Measurements from ENCODE around the gene EEF1G. TPM values are rescaled to one million over a fixed set of nuclear protein-coding genes. Genes with fewer than 3 reads are reported as not detected.
"Not testable (repeated sequence)": the region's sequence is repeated elsewhere in the genome, so short reads cannot be mapped to it uniquely, and the experiment has no call there.

The EEF1G gene
- 1,000 to 10,000 TPM; 1,334 to 1,814 (median 1,607) TPM for total RNA-seq

- peak; percentile 99 for DNase-seq
- Histone ChIP-seq H3K4me1 (peaks cover 11 to 29% of the 10 kb centered on the region in 2 donors), H3K9me3 (no peaks in the 10 kb centered on the region), H3K36me3 (peaks cover 38 to 39% of the 10 kb centered on the region in 2 donors), H3K4me3 (replicated peaks in 1 of 3) (peak within 1 kb of the TSS; percentile 56 to 81 (median 73)), H3K27ac (peak within 1 kb of the TSS; percentile 90 to 100 (median 94)), H3K27me3 (no peaks in the 10 kb centered on the region)
- no peak for TF ChIP-seq CTCF (IDR thresholded peaks at IDR 0.05)
- TF ChIP-seq POLR2A (IDR thresholded peaks at IDR 0.05), result peak in 1 of 2 donors; percentile 95
- intact Hi-C loops (cut with DNase I), result no loop called here
- 0 to 1% methylated on average over 34 to 46 of the region's 46 CpGs for WGBS, 2 donors
Observed at GRCh38 chr11:62573592-62574362, at the start of gene EEF1G. Gene EEF1G (minus strand): TSS chr11:62573891. CDS start chr11:62573842, 49 bp downstream.

DNA sequence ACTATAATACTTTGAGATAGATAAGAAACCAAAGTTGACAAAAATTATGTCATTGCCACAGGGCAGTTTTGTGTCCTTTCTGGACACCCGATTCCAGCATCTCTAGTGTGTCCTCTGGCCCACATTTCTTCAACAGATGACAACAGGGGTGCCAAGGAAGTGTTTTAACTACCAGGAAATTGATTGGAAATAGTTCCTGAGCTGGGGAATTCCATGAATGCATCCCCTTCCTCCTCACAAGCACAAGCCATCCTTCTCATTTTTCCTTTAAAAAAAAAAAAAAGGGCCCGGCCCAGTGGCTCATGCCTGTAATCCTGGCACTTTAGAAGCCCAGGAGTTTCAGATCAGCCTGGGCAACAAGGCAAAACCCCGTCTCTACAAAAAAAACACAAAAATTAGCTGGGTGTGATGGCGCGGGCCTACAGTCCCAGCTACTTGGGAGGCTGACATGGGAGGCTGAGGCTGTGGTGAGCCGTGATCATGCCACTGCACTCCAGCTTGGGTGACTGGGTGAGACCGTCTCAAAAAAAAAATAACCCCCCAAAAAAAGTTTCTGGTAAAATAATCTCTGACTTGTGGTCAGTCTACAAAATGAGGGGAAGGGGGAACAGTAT, 48.9 kb upstream of the EEF1G start:
- TF ChIP-seq CTCF (IDR thresholded peaks at IDR 0.05) (no peak), POLR2A (IDR thresholded peaks at IDR 0.05) (no peak)
- 86% methylated on average over 7 of the region's 7 CpGs for WGBS, 2 donors
- intact Hi-C loops (cut with DNase I), result no loop called here
- Histone ChIP-seq H3K9me3 (no peaks in the 10 kb centered on the region), H3K27me3 (no peaks in the 10 kb centered on the region), H3K27ac (peak overlapping the region; percentile 49 to 77 (median 67)), H3K4me1 (peaks cover 4 to 14% of the 10 kb centered on the region in 2 donors), H3K36me3 (peaks cover 20 to 25% of the 10 kb centered on the region in 2 donors), H3K4me3 (replicated peaks in 1 of 3) (no peak overlapping the region)
- DNase-seq, result no peak

GRCh38 chr11:62621567-62622470, 48.1 kb upstream of the EEF1G start, which contains the start of gene B3GAT3:
Gene B3GAT3 (minus strand): TSS chr11:62621986. CDS start chr11:62621947, 39 bp downstream.
- intact Hi-C loops (cut with DNase I), result no loop called here
- 1 to 2% methylated on average over 26 to 31 of the region's 77 CpGs for WGBS, 2 donors

DNA sequence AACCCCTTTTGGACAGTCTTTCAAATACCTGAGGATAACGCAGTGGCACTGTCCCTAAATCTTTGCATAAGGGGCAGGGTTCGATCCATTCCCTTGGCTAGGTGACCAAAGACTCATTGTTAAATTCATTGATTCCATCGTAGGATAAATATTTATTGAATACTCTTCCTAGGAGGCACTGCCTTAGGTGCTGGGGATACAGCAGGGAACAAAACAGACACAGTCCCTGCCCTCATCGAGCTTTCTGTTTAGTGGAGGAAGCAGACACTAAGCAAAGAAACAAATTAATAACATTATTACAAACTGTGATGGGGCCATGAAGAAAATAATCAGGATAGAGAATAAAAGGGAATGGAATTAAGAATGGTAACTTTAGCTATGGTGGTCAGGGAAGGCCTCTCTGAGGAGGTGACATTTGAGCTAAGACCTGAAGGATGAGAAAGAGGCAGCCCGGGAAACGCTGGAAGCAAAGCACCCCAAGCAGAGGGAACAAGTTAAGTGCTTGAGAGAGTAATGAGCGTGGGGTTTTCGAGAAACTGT, 47.4 kb upstream of the EEF1G start:
- Histone ChIP-seq H3K4me3 (replicated peaks in 1 of 3) (peak overlapping the region; percentile 19 to 54 (median 28)), H3K36me3 (peaks cover 9 to 20% of the 10 kb centered on the region in 2 donors), H3K27me3 (no peaks in the 10 kb centered on the region), H3K4me1 (peaks cover 4 to 14% of the 10 kb centered on the region in 2 donors), H3K9me3 (no peaks in the 10 kb centered on the region), H3K27ac (peak overlapping the region; percentile 34 to 77 (median 67))
- 33 to 37% methylated on average over 8 of the region's 8 CpGs for WGBS, 2 donors
- TF ChIP-seq CTCF (IDR thresholded peaks at IDR 0.05), result no peak
- TF ChIP-seq POLR2A (IDR thresholded peaks at IDR 0.05), result no peak
- intact Hi-C loops (cut with DNase I), result no loop called here
- no peak for DNase-seq

More at GRCh38 chr11:62621567-62622470, 48.1 kb upstream of the EEF1G start, which contains the start of gene B3GAT3:
- Histone ChIP-seq H3K4me1 (peaks cover 4 to 14% of the 10 kb centered on the region in 2 donors), H3K27ac (peak within 1 kb of the TSS; percentile 49 to 77 (median 67)), H3K9me3 (no peaks in the 10 kb centered on the region), H3K4me3 (replicated peaks in 1 of 3) (peak within 1 kb of the TSS; percentile 19 to 54 (median 28)), H3K27me3 (no peaks in the 10 kb centered on the region), H3K36me3 (peaks cover 16 to 26% of the 10 kb centered on the region in 2 donors)
- peak; percentile 99 to 100 for DNase-seq
- TF ChIP-seq POLR2A (IDR thresholded peaks at IDR 0.05) (peak in 1 of 2 donors; percentile 86), CTCF (IDR thresholded peaks at IDR 0.05) (peak in 1 of 6 experiments; percentile 21)

GRCh38 chr11:62616957-62617356, 43.3 kb upstream of the EEF1G start:
- WGBS, 2 donors, result 93 to 94% methylated on average over 8 of the region's 14 CpGs
- H3K27ac ChIP-seq; H3K4me3 ChIP-seq (replicated peaks in 1 of 3); H3K27me3 ChIP-seq; DNase-seq; H3K9me3 ChIP-seq; intact Hi-C loops (cut with DNase I); H3K36me3 ChIP-seq: not testable (repeated sequence)
- peaks cover 0 to 16% of the 10 kb centered on the region in 2 donors for H3K4me1 ChIP-seq
